Neural progenitor cell (in vitro differentiated cells): ENCODE data around the gene ZNF630. TPM values are rescaled to one million over a fixed set of nuclear protein-coding genes. Genes with fewer than 3 reads are reported as not detected.

ENCODE experiments used
- DNase-seq: peaks from one replicate; pipeline ENCODE4 v3.0.0-alpha.2; 2016; ENCODE audit warnings: low spot score
- H2AFZ ChIP-seq: fragments of 200-600 bp; sonication (generic); replicated peaks from 2 replicates; pipeline ENCODE4 v1.6.1; 2016; ENCODE audit warnings: antibody characterized with exemption
- H3F3A ChIP-seq: fragments of 200-600 bp; sonication (generic); 2 replicates; pipeline ENCODE4 v1.6.1; 2016; ENCODE audit warnings: antibody characterized with exemption, low read depth
- H3K27ac ChIP-seq: fragments of 200-600 bp; sonication (generic); 2 replicates; pipeline ENCODE4 v1.5.1; 2016; ENCODE audit warnings: mild to moderate bottlenecking
- H3K27me3 ChIP-seq: fragments of 200-600 bp; sonication (generic); 2 replicates; pipeline ENCODE4 v1.6.1; 2016; ENCODE audit warnings: mild to moderate bottlenecking, moderate library complexity
- H3K36me3 ChIP-seq: fragments of 200-600 bp; sonication (generic); 2 replicates; pipeline ENCODE4 v1.5.1; 2016
- H3K4me1 ChIP-seq: fragments of 200-600 bp; sonication (generic); 2 replicates; pipeline ENCODE4 v1.6.1; 2016; ENCODE audit warnings: mixed run types
- H3K4me2 ChIP-seq: fragments of 200-600 bp; sonication (generic); 2 replicates; pipeline ENCODE4 v1.6.1; 2016
- H3K4me3 ChIP-seq: fragments of 200-600 bp; sonication (generic); 2 replicates; pipeline ENCODE4 v1.5.1; 2016
- H3K79me2 ChIP-seq: fragments of 200-600 bp; sonication (generic); 2 replicates; pipeline ENCODE4 v1.6.1; 2016; ENCODE audit warnings: low read depth
- H3K9ac ChIP-seq: fragments of 200-600 bp; sonication (generic); 2 replicates; pipeline ENCODE4 v1.6.1; 2016
- H3K9me3 ChIP-seq: fragments of 200-600 bp; sonication (generic); 2 replicates; pipeline ENCODE4 v1.5.1; 2016; ENCODE audit warnings: low read depth
- H4K20me1 ChIP-seq: fragments of 200-600 bp; sonication (generic); 2 replicates; pipeline ENCODE4 v1.6.1; 2016; ENCODE audit warnings: low read depth
- H3K27ac Mint-ChIP-seq: 3 replicates; pipeline ENCODE4 v1.8.0; 2021; ENCODE audit warnings: mixed read lengths
- H3K27me3 Mint-ChIP-seq: 2 replicates; pipeline ENCODE4 v1.8.0; 2022; ENCODE audit warnings: low read depth, mild to moderate bottlenecking, inconsistent platforms, moderate library complexity, mixed read lengths; ENCODE audit not compliant: insufficient read depth
- H3K36me3 Mint-ChIP-seq: 3 replicates; pipeline ENCODE4 v1.8.0; 2021; ENCODE audit warnings: mixed read lengths
- H3K4me1 Mint-ChIP-seq: 3 replicates; pipeline ENCODE4 v1.8.0; 2021; ENCODE audit warnings: mixed read lengths
- H3K4me3 Mint-ChIP-seq: 3 replicates; pipeline ENCODE4 v1.8.0; 2021; ENCODE audit warnings: mild to moderate bottlenecking, moderate library complexity, mixed read lengths
- H3K9me3 Mint-ChIP-seq: 3 replicates; pipeline ENCODE4 v1.8.0; 2020; ENCODE audit warnings: mixed read lengths
- CTCF ChIP-seq: fragments of 200-600 bp; sonication (generic); IDR thresholded peaks from 2 replicates; pipeline ENCODE4 v1.5.1; 2017; ENCODE audit warnings: antibody characterized with exemption, mild to moderate bottlenecking
- EZH2 ChIP-seq: fragments of 200-600 bp; sonication (generic); IDR thresholded peaks from 2 replicates; pipeline ENCODE4 v1.6.1; 2017; ENCODE audit warnings: antibody characterized with exemption, mild to moderate bottlenecking, moderate library complexity
- EZH2phosphoT487 ChIP-seq: fragments of 200-600 bp; sonication (generic); IDR thresholded peaks from 2 replicates; pipeline ENCODE4 v1.6.1; 2017; ENCODE audit warnings: antibody characterized with exemption
- total RNA-seq: library from RNA; depleted of rRNA; stranded (reverse); fragments of >200 nt; gene quantifications from 2 replicates; pipeline ENCODE4 v1.2.3, GENCODE V29; 2015; ENCODE audit warnings: low replicate concordance

The ZNF630 gene
- total RNA-seq = 2.1 and 2.4 TPM in 2 replicates

GRCh38 chrX:48071064-48071985 is at the start of gene ZNF630:
ZNF630 (minus strand) TSS chrX:48071640; CDS start chrX:48066886, 4,754 bp downstream.
- Histone ChIP-seq H3K9ac (no peak within 1 kb of the TSS), H4K20me1 (no peaks in the 10 kb centered on the region), H3K4me3 (peak within 1 kb of the TSS; percentile 55), H3K9me3 (no peaks in the 10 kb centered on the region), H3K4me2 (peak within 1 kb of the TSS; percentile 72), H3K79me2 (no peaks in the 10 kb centered on the region), H3F3A (no peaks in the 10 kb centered on the region), H3K4me1 (no peaks in the 10 kb centered on the region), H3K27ac (peak within 1 kb of the TSS; percentile 49), H3K36me3 (no peaks in the 10 kb centered on the region), H3K27me3 (no peaks in the 10 kb centered on the region), H2AFZ (peak within 1 kb of the TSS; percentile 75)
- H3K4me1 Mint-ChIP-seq = peaks cover 4% of the 10 kb centered on the region
- H3K4me3 Mint-ChIP-seq = peak within 1 kb of the TSS; percentile 81
- peaks cover 4% of the 10 kb centered on the region for H3K27me3 Mint-ChIP-seq
- peak; percentile 79 for DNase-seq
- no peak for TF ChIP-seq EZH2
- no peak for TF ChIP-seq EZH2phosphoT487
- no peak for TF ChIP-seq CTCF
- H3K9me3 Mint-ChIP-seq = peaks cover 29% of the 10 kb centered on the region
- no peak within 1 kb of the TSS for H3K27ac Mint-ChIP-seq
- H3K36me3 Mint-ChIP-seq = peaks cover 3% of the 10 kb centered on the region

- no peak for DNase-seq
- Histone ChIP-seq H3K9ac (no peak overlapping the region), H3K4me1 (no peaks in the 10 kb centered on the region), H3K4me2 (no peak overlapping the region), H3F3A (no peaks in the 10 kb centered on the region), H3K9me3 (no peaks in the 10 kb centered on the region), H3K79me2 (no peaks in the 10 kb centered on the region), H3K27ac (no peak overlapping the region), H3K36me3 (no peaks in the 10 kb centered on the region), H2AFZ (no peak overlapping the region), H3K27me3 (no peaks in the 10 kb centered on the region), H3K4me3 (no peak overlapping the region), H4K20me1 (no peaks in the 10 kb centered on the region)
- no peak for TF ChIP-seq EZH2phosphoT487
- TF ChIP-seq CTCF = no peak
- TF ChIP-seq EZH2 = no peak
- Mint-ChIP-seq H3K9me3 (peaks cover 5% of the 10 kb centered on the region), H3K27ac (no peak overlapping the region), H3K4me1 (no peaks in the 10 kb centered on the region), H3K27me3 (no peaks in the 10 kb centered on the region), H3K36me3 (no peaks in the 10 kb centered on the region), H3K4me3 (no peak overlapping the region)
These were observed 36.3 kb upstream of the ZNF630 start for GRCh38 chrX:48107717-48108116.

GRCh38 chrX:48102874-48103374 is 31.5 kb upstream of the ZNF630 start:
- Histone ChIP-seq H3K4me3 (no peak overlapping the region), H4K20me1 (no peaks in the 10 kb centered on the region), H3K4me2 (no peak overlapping the region), H2AFZ (no peak overlapping the region), H3K9ac (no peak overlapping the region), H3K36me3 (no peaks in the 10 kb centered on the region), H3K4me1 (no peaks in the 10 kb centered on the region), H3K9me3 (no peaks in the 10 kb centered on the region), H3F3A (no peaks in the 10 kb centered on the region), H3K79me2 (no peaks in the 10 kb centered on the region), H3K27ac (no peak overlapping the region), H3K27me3 (no peaks in the 10 kb centered on the region)
- Mint-ChIP-seq H3K9me3 (peaks cover 5% of the 10 kb centered on the region), H3K27ac (no peak overlapping the region), H3K27me3 (no peaks in the 10 kb centered on the region), H3K4me1 (no peaks in the 10 kb centered on the region), H3K36me3 (no peaks in the 10 kb centered on the region), H3K4me3 (no peak overlapping the region)
- TF ChIP-seq CTCF (no peak), EZH2phosphoT487 (no peak)
- no peak for DNase-seq
